Measurements from ENCODE around the gene ELFN2.
"Not testable (repeated sequence)": the region's sequence is repeated elsewhere in the genome, so short reads cannot be mapped to it uniquely, and the experiment has no call there.

Gene ELFN2, protein sequence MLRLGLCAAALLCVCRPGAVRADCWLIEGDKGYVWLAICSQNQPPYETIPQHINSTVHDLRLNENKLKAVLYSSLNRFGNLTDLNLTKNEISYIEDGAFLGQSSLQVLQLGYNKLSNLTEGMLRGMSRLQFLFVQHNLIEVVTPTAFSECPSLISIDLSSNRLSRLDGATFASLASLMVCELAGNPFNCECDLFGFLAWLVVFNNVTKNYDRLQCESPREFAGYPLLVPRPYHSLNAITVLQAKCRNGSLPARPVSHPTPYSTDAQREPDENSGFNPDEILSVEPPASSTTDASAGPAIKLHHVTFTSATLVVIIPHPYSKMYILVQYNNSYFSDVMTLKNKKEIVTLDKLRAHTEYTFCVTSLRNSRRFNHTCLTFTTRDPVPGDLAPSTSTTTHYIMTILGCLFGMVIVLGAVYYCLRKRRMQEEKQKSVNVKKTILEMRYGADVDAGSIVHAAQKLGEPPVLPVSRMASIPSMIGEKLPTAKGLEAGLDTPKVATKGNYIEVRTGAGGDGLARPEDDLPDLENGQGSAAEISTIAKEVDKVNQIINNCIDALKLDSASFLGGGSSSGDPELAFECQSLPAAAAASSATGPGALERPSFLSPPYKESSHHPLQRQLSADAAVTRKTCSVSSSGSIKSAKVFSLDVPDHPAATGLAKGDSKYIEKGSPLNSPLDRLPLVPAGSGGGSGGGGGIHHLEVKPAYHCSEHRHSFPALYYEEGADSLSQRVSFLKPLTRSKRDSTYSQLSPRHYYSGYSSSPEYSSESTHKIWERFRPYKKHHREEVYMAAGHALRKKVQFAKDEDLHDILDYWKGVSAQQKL

DNA sequence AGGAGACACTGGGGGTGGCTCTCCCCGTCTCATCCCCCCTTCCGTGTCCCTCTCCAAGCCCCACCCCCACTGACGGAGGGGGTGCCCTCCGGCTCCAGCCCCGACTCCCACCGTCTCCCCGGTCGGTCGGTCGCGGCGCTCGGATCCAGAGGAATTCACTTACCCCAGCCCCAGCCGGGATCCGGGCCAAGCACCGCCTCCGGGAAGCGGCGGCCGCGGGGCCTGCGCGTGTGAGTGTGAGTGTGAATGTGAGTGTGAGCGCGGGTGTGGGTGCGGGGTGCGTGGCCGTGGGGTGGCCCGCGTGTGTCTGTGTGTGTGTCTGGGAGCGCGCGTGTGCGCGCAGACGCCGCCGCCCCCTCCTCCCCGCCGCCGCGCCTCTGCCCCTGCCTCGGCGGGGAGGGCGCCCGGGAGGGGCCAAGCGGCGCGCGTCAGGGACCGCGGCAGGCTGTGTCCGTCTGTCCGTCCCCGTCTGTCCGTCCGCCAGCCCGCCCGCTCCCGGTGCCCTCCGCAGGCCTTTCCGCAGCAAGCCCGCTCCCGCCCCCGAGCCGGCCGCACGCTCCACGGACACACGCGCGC lies at the start of gene ELFN2:
Gene ELFN2, minus strand, starts transcription at position 345 of the 576 bp plus-strand sequence. CDS start 51,945 bp downstream, outside the sequence.
- DNase-seq (ENCODE audit: low read depth, low spot score): peak; percentile 70

DNA sequence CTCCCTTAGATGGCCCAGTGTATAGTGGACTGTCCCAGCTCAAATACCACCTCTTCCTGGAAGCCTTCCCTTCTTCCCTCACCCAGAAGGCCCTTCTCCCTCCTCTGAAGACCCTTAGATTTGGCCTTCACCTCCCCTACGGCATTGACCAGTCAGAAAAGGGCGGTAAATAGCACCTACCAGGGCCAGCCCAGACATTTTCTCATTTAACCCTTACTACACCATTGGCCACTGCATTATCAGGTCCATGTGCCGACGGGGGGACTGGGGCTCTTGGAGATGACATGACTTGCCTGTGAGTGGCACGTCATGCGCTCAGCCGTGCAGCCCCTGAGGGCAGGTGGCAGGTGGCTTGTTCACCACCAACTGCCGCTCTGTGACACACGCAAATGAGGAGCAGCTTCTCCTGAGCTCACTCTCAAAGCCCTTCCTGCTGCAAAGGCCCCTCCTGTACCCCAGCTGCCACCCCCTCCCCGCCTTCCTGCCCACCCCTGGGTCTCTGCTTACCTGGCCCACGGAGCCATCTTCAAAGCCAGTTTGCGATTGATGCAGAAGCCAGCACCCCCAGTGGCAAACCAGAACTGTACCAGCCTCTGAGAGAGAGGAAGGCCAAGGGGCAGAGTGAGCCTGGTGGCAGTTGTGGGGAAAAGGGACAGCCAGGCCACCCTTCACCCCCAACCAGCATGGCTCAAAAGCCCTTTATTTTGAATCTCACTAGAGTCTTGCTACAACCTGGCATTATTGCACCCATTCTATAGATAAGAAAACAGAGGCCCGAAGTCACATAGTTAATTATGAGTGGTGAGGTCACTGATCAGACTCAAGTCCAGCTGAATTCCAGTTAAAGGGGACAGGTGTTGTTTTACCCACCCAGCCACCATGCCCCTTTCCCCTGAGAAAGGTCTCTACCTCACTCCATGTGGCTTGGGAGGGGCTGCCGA lies 49.4 kb upstream of the ELFN2 start:
- DNase-seq (ENCODE audit: low read depth, low spot score): no peak

DNA sequence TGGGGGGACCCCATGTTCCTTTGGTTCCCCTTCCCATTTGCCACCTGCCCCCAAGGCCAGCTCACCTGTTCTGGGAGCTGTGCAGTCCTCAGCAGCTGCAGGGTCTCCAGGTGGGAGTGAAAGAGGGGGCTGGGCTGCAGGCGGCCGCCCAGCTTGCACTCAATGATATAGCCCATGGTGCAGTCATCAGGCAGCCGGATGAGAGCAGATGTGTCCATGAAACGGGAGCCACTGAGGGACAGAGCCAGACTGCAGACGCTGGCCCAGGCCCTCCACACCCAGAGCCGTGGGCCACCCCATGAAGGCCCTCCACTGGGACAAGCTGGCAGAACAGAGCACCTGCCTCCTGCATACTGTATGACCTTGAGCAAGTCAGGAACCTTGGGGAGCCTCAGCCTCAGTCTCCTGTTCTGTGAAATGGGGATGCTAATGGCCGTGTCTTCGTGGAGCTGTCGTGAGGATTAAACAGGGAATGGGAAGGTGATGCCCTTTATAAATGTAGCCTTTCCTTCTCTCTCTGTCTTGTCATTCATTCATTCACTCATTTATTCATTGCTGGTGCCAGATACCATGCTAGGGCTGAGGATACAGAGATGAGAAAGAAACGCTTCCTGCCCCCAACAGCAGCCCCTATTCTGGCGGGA lies 47.3 kb upstream of the ELFN2 start:
- no peak for DNase-seq (ENCODE audit: low read depth, low spot score)

DNA sequence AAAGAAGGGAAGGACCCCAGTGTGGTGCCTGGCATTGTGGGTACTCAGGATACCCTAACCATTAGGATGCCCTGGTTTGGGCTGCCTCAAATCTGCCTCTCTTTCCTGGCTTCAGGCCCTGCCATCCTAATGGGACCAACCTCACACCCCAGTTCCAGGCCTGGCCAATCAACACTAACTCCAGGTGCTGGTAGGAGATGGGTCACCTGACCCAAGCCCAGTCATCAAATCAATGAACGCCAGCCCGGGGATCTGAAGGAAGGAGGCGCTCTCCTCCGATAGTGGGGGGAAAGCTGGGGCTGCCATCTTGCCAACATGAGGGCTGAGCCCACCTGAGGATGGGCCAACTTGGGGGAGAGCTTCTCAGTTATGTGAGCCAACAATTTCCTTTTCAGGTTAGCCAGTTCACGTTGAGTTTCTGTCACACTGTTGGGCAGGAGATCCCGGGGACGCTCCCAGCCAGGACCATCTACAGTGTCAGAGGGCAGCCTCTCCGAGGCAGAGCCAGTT lies 46.2 kb upstream of the ELFN2 start:
- DNase-seq (ENCODE audit: low read depth, low spot score): no peak

DNA sequence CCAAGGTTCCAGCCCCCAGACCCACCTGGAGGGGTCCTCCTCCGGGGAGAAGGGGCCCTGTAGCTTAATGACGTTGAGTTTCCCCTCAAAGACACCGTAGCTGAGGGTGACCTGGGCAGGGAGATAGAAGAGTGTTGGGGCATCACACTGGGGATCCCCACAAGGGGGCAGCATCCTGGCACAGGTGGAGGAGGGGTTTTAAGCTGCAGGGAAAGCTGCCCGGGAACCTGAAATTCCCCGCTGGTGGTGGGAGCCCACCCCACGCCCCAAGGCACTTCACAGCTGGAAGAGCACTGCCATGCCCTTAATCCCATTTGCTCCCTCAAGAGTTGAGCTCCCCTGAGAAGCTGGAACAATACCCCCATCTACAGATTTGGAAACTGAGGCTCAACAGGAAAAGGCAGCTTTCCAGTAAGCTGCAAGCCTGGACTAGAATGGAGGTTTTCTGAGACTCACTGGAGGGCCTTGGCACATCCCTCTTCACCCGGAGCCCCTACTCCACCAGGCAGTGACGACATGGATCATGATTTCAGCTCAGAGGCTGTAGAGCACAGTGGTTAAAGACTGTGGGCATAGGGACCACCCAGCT lies 45.2 kb upstream of the ELFN2 start:
- DNase-seq (ENCODE audit: low read depth, low spot score): no peak

DNA sequence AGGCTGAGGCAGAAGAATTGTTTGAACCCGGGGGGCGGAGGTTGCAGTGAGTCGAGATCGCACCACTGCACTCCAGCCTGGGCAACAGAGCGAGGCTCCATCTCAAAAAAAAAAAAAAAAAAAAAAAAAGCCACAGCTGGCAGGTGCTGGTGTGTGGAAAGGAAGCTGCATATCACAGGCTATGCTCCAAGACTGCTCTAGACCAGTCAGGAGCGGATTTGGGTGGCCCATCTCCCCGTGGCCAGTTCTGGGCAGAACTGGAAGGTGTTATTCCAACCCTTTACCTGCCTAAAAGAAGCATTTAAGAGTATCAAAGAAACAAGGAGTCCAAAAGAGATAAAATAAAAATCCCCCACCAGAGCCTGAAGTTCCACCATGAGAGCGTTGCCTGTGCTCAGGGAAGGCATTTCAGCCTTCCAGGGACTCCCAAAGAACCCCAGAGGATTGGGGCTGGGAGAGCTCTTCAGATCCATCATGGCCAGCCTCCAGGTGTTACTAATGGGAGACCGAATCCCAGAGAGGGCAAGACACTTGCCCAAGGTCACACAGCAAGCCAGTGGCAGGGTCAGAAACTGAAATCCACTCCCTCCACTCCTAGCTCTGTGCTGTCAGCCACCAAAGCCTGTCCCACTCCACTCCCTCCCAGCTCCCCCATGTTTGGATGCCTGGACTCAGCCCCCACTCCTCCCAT lies 44.6 kb upstream of the ELFN2 start:
- no peak for DNase-seq (ENCODE audit: low read depth, low spot score)

DNA sequence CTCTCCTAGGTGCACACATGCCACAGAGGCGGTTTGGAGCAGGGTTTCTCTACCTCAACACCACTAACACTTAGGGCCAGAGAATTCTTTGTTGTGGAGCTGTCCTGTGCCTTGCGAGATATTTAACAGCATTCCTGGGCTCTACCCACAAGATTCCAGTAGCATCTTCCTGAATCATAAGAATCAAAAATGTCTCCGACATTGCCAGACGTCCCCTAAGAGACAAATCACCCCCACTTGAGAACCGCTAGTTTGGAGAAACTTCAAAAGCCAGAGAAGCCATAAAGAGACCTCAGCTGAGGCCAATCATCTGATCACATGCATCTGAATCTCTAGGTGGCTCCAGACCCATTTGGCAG lies 42.8 kb upstream of the ELFN2 start:
- DNase-seq (ENCODE audit: low read depth, low spot score): no peak

DNA sequence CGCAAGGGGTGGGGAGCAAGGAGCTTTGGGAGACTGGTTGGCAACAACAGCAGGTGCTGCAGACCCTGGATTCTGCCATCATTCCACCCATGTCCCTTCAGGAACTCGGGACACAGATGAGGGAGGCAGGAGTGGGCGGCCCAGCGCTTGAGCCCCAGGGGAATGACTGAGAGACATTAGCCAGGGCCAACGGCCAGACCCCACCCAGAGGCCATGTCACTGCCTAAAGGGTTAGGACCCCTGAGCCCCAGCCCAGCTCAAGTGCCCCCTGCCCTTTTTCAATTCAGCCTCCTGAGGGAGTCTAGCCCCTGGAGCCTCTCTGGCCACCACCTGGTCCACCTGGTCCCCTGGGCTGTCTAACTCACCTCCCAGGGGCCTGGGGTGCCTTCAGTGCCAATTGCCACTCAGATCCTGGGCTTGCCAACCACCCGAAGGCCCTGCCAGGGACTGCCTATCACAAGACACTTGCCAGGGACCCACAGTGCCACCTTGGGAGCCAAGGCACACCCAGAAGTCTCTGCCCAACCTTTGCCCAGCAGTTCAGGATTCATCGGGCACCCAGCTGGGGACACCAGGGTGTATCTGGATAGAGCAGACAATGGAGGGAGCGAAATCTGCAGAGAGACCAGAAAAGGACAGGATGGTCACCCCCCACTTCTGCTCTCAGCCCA lies 42.3 kb upstream of the ELFN2 start:
- DNase-seq (ENCODE audit: low read depth, low spot score): no peak

DNA sequence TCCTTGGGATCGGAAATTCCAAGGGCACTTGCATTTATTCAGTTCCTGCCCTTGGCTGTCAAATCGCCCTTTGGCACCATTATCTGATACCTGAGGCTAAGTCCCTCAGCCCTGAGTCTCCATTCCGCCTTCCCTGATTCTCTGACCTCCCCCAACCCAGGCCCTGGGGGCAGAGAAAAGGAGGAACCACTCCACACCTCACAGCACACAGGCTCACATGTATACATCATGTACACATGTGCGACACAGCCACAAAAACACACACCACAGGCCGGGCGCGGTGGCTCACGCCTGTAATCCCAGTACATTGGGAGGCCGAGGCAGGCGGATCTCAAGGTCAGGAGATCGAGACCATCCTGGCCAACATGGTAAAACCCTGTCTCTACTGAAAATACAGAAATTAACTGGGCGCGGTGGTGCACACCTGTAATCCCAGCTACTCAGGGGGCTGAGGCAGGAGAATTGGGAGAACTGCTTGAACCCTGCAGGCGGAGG lies 41.0 kb upstream of the ELFN2 start:
- DNase-seq (ENCODE audit: low read depth, low spot score): not testable (repeated sequence)

DNA sequence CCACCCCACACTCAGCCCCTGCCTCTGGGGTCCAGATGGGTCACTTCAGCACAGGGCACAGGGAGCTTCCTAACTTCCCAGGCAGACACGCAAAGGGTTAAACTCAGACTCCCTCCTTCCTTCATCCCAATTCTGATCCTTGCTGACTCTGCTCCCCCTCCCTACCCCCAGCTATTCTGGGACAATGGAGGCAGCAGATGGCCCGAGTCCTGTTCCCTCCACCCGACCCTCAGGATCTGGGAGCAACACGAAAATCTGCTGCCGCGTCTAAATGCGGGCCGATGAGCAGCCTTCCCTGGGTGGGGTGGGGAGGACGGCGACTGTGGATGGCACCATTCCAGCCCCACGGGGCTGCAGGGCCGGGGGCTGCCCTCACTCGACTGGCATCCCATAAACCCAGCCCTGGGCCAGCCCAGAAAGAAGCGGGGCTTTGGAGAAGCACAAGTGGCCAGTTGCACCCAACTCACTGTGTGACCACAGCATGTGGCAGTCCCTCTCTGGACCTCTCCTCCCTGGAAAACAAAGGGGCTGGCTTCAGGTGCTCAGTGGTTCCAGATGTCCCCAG lies 40.2 kb upstream of the ELFN2 start:
- DNase-seq (ENCODE audit: low read depth, low spot score): no peak

DNA sequence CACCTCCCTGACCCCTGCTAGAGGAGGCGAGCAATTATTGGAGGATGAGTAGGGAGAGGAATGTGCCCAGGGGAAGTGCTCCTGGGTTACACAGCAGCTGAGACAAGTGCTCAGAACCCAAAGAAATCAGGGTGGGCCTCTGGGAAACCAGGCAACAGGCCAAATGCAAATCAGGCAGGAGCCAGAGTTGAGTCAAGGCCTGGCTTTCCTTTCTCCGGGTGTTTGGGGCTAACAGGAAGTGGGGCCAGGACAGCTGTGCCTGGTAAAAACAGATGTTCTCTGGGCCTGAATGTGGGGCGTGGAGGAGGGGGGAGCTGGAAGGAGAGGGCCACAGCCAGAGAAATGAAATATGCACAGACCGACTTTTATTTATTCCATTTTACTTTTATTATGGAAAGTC lies 36.9 kb upstream of the ELFN2 start:
- DNase-seq (ENCODE audit: low read depth, low spot score): no peak

DNA sequence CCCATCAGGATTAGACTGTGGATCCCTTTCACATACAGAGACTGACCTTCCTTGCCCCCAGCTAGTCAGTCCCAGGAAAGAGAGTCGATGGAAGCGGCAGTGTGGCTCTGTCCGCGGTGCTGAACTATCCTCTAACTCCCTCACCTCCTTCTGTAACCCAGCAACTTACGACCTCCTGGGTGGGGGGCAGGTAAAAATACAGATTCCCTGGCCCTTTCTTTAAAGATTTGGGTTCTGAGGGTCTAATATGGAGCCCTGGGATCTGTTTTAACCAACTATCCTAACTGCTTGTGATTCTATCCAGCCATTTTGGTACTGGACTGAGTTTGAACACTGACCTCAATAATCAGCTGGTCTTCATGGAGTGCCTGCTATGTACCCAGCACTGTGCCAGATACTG lies 35.7 kb upstream of the ELFN2 start:
- peak; percentile 74 for DNase-seq (ENCODE audit: low read depth, low spot score)

DNA sequence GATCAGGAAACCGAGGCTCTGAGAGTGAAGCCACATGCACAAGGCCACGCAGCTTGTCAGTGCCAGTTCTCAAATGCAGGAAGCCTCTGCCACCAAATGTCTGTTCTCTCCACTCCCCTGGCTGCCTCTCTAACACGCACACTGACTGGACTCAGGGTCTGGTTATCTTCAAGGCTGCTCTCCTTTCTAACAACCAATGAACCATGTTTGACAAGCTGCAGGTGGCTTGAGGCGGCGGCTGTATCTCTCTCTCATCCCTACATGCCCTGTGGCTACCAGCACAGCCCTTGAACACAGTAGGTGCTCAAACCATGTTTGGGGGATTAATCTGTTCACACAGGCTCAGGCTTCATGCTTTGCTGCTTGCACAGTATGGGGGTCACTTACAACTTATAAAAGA lies 35.2 kb upstream of the ELFN2 start:
- DNase-seq (ENCODE audit: low read depth, low spot score): no peak

DNA sequence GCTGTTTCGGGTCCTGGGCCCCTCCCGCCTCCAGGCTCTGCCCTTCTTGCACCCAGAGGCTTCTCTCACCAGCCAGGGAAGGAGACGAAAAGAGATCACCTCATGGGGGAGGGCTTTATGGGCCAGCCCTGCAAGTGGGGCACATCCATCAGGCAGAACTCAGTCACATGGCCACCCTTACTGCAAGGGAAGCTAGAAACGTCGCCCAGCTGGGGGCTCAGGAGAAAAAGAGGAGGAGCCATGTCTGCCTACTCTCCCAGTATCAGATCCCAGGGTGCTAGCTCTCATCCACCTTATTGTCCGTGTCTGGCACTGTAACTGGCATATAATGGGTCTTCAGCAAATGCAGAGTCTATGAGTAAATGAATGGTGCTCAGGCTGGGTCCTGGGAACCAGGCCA lies 34.7 kb upstream of the ELFN2 start:
- DNase-seq (ENCODE audit: low read depth, low spot score): no peak

DNA sequence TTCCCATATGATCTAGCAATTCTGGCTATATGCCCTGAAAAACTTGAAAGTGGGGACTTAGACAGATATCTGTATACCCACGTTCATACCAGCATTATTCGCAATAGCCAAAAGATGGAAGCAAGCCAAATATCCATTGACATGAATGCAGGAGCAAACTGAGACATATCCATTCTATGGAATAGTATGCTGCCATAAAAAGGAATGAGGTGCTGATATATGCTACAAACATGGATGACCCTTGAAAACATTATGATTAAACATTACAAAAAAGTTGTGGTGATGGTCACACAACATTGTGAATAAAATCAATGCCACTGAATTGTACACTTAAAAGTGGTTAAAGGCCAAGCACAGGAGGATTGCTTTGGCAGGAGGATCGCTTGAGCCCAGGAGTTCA lies 33.4 kb upstream of the ELFN2 start:
- no peak for DNase-seq (ENCODE audit: low read depth, low spot score)

DNA sequence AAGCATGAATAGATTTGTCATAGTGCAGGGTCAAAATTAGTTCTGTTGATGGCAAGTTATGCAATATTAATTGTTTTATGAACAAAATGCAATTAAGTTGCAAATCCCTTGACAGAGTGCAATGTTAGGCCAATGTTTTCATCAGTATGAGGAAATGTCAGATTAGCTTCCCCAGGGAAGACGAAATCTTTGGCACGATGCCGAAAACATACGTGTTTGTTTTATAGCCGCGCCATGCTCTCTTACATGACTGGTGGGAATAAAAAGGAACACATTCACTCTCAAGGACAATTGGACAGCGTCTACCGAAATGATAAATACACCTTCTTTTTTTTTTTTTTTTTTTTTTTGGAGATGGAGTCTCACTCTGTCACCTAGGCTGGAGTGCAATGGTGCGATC lies 31.9 kb upstream of the ELFN2 start:
- no peak for DNase-seq (ENCODE audit: low read depth, low spot score)

DNA sequence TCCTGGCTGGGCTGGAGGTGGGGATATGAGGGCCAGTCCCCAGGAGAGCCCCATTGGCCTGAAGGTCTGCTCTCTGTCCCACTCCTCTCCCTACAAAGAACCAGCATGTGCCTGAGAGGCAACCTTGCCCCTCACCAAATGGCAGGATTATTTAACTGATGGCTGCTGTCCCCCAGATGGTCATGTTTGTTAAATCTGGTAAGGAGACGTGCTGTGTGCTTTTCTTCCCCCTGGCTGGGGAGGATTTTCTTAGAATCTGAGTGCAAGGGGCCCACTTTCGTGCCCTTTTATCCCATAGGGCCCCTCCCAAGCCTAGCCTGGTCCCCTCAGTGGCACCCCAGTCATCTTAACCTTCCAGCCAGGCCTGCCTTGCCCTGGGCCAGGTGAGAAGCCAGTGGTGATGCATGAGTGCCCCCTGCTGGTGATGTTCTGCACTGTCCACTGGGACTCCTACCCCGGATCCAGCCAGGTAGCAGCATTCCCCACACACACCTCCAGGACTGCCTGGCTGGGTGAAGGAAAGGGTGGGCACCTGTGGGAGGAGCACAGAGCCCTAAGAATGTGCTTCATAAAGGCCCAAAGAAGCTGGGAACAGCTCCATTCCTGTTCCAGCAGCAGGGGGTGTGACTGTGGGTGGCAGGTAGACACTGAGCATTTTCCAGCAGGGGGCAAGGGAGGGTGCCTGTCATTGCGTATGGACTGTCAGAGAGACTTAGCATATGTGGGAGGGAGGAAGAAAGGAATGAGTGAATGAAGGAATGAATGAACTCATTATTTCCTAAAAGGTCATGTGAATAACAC lies 30.0 kb upstream of the ELFN2 start:
- peak; percentile 84 for DNase-seq (ENCODE audit: low read depth, low spot score)

DNA sequence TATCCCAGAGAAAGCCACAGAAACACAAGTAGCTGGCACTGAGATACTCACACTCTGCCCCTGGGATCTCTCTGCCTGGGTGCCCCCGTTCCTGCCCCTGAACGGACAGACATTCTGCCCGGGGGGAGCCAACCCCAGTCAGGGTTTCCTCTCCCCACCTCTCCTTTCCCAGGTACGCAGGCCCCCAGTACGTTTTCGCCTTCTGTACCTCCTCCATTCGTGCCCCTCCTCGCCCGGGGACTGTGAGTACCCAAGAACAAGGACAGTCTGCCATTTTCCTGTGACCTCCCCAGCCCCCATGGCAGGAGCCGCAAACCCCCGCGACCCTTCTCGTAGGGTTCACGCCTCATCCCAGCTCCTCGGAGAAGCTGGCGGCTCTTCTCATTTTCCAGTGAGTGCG lies 29.1 kb upstream of the ELFN2 start:
- no peak for DNase-seq (ENCODE audit: low read depth, low spot score)

All from astrocyte of the hippocampus (primary cell).